Prostate gland (tissue), 2 donors: ENCODE measurements around the gene DUSP28. TPM values are rescaled to one million over a fixed set of nuclear protein-coding genes. Genes with fewer than 3 reads are reported as not detected.
A peak's percentile ranks its signal among the peaks of the same experiment; 100 is the strongest.

Experiments used
- DNase-seq: peaks from one replicate; pipeline ENCODE4 v3.0.0-alpha.2; 2019; ENCODE audit warnings: low spot score
- H3K27ac ChIP-seq, 2 donors: fragments of 200-600 bp; sonication (generic); 2 replicates each; pipeline ENCODE4 v1.5.1; 2017 to 2019
- H3K27me3 ChIP-seq: fragments of 200-600 bp; sonication (generic); replicated peaks from 2 replicates; pipeline ENCODE4 v1.5.1; 2019; ENCODE audit not compliant: insufficient read depth
- H3K36me3 ChIP-seq, 2 donors: fragments of 200-600 bp; sonication (generic); 1 replicate in 1 of 2; 2 replicates in 1 of 2; pipeline versions ENCODE4 v1.5.1 to v1.8.1; 2017 to 2019
- H3K4me1 ChIP-seq: fragments of 200-600 bp; sonication (generic); replicated peaks from 2 replicates; pipeline ENCODE4 v1.5.1; 2019
- H3K4me3 ChIP-seq, 2 donors: fragments of 200-600 bp; sonication (generic); 2 replicates each; pipeline ENCODE4 v1.5.1; 2017 to 2019
- H3K9me3 ChIP-seq: fragments of 200-600 bp; sonication (generic); 2 replicates; pipeline ENCODE4 v1.5.1; 2017
- CTCF ChIP-seq, 4 experiments: fragments of 200-600 bp in 2 of 4; fragments of 450-650 bp in 2 of 4; sonication (generic) in 2 of 4; IDR thresholded peaks; 1 replicate in 3 of 4; 2 replicates in 1 of 4; pipeline ENCODE4 v1.5.1; 2016 to 2019; ENCODE audit warnings: antibody characterized with exemption in 4 of 4, mild to moderate bottlenecking in 2 of 4, moderate library complexity in 2 of 4
- POLR2A ChIP-seq: fragments of 450-650 bp; IDR thresholded peaks from one replicate; pipeline ENCODE4 v1.6.1; 2016; ENCODE audit warnings: antibody characterized with exemption, mild to moderate bottlenecking
- POLR2AphosphoS5 ChIP-seq: sonication (generic); formaldehyde crosslinking; IDR thresholded peaks from one replicate; pipeline ENCODE4 v1.6.1; 2017; ENCODE audit warnings: antibody characterized with exemption
- WGBS: methylation state at CpG from one replicate; pipeline ENCODE4 v1.1.5; 2018; 5-methylcytosine and 5-hydroxymethylcytosine counted together
- intact Hi-C: fragments of 100-400 bp; cut with DNase I; formaldehyde crosslinking; loops from one replicate; pipeline ENCODE4 v1.14.2; 2022
- total RNA-seq, 2 donors: library from RNA; depleted of rRNA; stranded (reverse); fragments of >200 nt; gene quantifications; one replicate each; pipeline ENCODE4 v1.1.0, GENCODE V29; 2016

The DUSP28 gene
- total RNA-seq, 2 donors from 2014 or later: 18.4 to 18.6 TPM

- Histone ChIP-seq H3K4me3 (no peak overlapping the region), H3K4me1 (no peaks in the 10 kb centered on the region), H3K27ac (no peak overlapping the region), H3K9me3 (no peaks in the 10 kb centered on the region), H3K27me3 (no peaks in the 10 kb centered on the region), H3K36me3 (no peaks in the 10 kb centered on the region)
- TF ChIP-seq CTCF (IDR thresholded peaks at IDR 0.05) (no peak), POLR2A (no peak)
- 95% methylated on average over 21 of the region's 32 CpGs for WGBS
- DNase-seq: no peak
- intact Hi-C loops: no loop called here
Measured at GRCh38 chr2:240602266-240603050, 42.3 kb downstream of the DUSP28 start.

DNA sequence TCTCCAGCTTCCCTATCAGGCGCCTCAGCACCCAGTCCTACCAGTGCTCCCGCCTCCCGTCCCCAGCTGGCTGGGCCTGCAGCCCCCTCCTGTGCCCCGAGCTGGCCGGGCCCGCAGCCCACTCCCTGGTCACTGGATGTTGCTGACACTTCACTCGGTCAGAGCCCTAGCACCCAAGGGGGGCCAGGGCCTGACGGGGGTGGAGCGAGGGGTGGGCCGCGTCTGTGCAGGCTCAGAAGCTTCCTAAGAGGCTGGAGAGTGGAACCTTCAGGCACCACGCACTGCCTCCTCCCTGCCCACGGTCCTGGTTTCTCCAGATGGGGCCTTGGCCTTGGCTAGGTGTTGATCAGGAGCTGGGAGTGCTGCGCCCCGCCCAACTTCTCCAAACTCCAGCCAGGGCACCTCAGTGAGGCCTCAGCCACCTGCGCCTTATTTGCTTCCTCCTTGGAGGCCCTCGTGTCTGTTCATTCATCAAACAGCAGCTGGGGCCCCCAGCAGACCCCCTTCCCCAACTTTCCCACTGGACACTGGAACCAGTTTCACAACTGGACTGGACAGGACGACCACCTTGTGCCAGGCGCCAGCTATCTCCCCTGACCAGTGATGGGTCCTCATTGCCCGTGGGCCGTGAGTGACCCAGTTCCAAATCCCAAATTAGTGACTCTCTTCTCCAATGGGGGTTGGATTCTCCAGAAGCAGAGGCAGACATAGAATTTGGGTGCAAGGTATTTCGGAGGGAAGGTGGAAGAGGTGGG is 43.1 kb downstream of the DUSP28 start:
- no peaks in the 10 kb centered on the region for H3K4me1 ChIP-seq
- no peak for DNase-seq
- no peak overlapping the region for H3K27ac ChIP-seq
- intact Hi-C loops: no loop called here
- H3K27me3 ChIP-seq: no peaks in the 10 kb centered on the region
- no peaks in the 10 kb centered on the region for H3K9me3 ChIP-seq
- TF ChIP-seq POLR2AphosphoS5: no peak
- no peak for TF ChIP-seq POLR2A
- TF ChIP-seq CTCF (IDR thresholded peaks at IDR 0.05): no peak
- H3K4me3 ChIP-seq: no peak overlapping the region
- H3K36me3 ChIP-seq: no peaks in the 10 kb centered on the region
- 84% methylated on average over 15 of the region's 22 CpGs for WGBS

- 90% methylated on average over 10 of the region's 10 CpGs for WGBS
- no peak for TF ChIP-seq POLR2A
- no peak for TF ChIP-seq POLR2AphosphoS5
- no peak for TF ChIP-seq CTCF (IDR thresholded peaks at IDR 0.05)
- intact Hi-C loops: no loop called here
Measured at GRCh38 chr2:240603846-240604245, 43.7 kb downstream of the DUSP28 start.

GRCh38 chr2:240604291-240604938 is 44.3 kb downstream of the DUSP28 start:
- H3K4me3 ChIP-seq: no peak overlapping the region
- 43% methylated on average over 11 of the region's 11 CpGs for WGBS
- intact Hi-C loops: no loop called here
- no peaks in the 10 kb centered on the region for H3K9me3 ChIP-seq
- H3K27ac ChIP-seq: no peak overlapping the region
- no peak for DNase-seq
- TF ChIP-seq POLR2A: no peak
- TF ChIP-seq CTCF (IDR thresholded peaks at IDR 0.05): peak in 2 of 4 experiments; percentile 27 to 29
- no peak for TF ChIP-seq POLR2AphosphoS5
- no peaks in the 10 kb centered on the region for H3K27me3 ChIP-seq
- no peaks in the 10 kb centered on the region for H3K4me1 ChIP-seq
- H3K36me3 ChIP-seq: no peaks in the 10 kb centered on the region

More at GRCh38 chr2:240603846-240604245, 43.7 kb downstream of the DUSP28 start:
- Histone ChIP-seq H3K4me1 (no peaks in the 10 kb centered on the region), H3K27ac (no peak overlapping the region), H3K36me3 (no peaks in the 10 kb centered on the region), H3K27me3 (no peaks in the 10 kb centered on the region), H3K9me3 (no peaks in the 10 kb centered on the region), H3K4me3 (no peak overlapping the region)
- no peak for DNase-seq
